GM21381 (cell line): ENCODE data around the gene SKIL.

Experiments
- ATAC-seq: cut with Tn5 transposase; IDR thresholded peaks from one replicate; pipeline ENCODE4 v1.9.1; 2021; ENCODE audit warnings: mild to moderate bottlenecking, moderate library complexity; ENCODE audit not compliant: unreplicated experiment

The SKIL gene

DNA sequence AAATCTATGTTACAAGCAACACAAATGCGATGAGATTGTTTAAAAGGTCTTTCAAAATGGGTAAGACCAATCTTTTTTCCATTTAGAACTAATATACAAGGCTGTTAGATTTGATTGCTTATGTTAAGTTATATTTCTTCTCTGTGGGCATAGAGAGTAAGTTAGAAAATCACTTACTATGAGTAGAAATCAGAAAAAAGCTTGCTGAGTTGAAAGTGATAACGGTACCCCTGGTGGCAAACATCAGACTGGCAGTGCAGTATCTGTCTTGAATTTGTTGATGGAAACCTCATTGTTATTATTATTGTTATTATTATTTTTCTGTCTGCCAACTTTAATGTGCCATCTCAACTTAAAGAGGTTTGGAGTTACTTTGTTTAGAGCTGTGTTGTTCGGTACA is 73.5 kb downstream of the SKIL start:
- no peak for ATAC-seq

DNA sequence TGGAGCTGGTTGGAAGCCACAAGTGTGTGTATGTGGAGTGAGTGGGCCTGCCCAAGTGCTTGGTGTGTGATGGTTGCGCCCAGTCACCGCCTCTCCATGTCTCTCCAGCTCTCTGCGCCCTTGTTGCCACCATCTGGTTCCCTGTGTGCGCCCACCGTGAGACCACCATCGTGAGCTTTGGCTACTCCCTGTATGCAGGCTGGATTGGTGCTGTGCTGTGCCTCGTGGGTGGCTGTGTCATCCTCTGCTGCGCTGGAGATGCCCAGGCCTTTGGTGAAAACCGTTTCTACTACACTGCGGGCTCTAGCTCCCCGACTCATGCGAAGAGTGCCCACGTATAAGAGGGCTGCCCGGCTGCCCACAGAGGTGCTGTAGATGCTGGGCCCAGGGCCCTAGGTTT is 74.9 kb downstream of the SKIL start:
- no peak for ATAC-seq

DNA sequence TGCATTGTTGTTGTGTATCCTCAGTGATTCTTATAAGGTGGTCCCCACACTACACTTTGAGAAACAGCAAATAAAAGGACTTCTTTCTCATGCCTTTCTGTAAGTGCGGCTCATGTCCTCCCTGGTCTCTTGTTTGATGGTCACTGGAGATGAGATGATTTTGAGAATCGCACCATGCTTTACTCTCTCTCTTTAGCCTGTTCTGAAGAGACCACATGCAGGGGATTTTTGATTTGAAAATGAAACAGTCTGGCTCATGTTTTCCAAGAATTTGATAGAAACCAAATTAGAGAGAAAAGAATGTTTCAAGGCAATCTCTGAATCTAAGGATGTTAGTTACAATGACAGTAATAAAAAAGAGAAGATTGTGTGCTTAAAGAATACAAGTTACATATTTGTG is 79.2 kb downstream of the SKIL start:
- ATAC-seq: no peak

DNA sequence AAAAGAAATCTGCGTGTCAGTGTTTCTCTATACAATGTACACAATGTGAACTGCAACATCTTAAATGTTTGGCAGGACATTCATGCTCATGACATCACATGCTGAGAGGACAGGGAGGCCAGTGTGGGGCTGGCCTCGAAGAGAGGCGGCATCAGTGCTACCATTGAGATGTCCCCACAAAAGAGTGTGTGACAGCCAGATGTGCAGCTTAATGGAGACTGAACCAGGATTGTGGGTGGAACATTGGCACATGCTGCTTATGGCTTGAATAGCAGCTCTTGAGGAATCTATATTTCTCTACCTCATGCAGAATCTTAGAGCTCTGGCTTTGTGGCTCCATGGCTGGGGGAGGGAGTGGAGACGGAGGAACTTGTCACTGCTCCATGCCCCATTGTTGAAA is 79.7 kb downstream of the SKIL start:
- ATAC-seq: no peak

DNA sequence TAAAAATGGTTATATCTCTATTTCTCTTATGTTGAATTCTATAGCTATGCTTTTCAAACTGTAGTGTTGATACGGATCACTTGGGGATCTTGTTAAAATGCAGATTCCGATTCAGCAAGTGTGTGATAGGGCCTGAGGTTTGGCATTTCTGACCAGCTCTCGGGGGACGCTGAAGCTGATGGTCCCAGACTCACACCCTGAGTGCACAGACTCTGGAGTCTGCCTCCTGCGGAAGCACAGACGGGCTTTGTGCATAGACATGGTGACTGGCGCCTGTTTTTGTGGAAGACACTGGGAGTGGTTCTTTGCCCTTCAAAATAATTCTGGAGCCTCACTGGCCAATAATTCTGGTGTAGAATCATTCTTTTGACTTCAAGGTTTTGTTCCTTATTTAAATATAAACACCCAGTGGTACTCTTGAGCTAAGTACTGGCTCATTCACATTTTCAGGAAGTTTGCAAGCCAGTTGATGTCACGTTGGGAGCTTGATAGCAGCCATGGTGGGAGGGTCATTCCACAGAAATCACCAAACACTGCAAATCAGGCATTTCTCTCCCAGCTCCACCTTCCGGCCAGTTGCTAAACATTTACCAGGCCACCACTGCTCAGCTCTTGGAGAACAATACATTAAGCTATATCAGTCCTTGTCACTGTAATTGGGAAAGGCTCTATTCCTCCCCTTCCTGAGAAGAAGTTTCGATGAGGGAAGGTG is 80.3 kb downstream of the SKIL start:
- ATAC-seq: no peak

DNA sequence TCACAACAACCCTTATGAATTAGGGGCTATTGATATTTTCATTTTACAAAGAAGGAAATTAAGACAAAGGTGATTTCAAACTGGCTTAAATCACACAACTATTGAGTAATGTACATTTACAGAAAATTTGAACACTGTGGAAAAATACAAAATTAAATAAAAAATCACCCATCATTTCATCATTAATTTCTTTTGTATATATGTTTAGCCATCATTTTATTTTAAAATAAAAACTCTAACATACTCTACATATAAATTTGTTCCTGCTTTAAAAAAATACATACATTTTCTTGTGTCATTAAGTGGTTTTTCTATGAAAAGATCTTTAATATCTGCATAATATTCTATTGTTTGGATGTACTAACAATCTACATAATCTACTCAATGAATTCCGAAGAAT is 81.3 kb downstream of the SKIL start:
- no peak for ATAC-seq

DNA sequence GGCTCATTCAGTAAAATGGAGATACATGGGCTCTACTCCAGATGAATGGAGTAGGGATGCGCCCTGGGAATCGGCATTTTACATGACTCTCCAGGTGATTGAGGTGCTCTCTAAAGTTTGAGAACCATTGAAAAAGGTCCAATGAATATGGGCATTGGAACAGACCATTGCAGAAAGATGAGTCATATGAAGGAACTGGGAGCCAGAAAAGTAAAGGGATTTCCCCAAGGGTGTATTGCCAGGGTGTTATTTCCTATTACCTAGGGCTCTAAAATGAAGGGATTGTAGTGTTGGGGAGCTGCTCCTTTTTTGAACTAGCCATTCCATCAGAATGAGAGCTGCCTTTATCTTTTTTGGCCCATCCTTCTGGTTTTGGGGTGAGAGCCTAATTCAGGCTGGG is 82.8 kb downstream of the SKIL start:
- ATAC-seq: no peak

DNA sequence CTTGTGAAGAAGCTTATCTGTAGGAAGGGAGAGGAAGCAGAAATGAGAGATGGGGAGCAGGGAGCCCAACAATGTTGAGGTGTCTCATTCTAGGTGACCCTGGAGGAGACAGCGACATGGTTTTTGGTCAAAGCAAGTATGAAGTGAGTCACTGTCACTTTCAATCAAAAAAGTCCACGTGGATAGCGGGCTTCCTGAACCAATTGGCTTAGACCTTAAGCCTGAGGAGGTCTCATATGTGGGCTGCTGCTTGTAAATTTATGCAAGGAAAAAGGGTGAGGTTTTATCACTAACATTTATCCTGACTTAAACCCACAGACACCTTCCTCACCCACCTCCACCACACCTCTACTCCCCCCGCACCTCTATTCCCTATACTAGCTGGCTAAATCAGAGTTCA is 83.9 kb downstream of the SKIL start:
- ATAC-seq: no peak

DNA sequence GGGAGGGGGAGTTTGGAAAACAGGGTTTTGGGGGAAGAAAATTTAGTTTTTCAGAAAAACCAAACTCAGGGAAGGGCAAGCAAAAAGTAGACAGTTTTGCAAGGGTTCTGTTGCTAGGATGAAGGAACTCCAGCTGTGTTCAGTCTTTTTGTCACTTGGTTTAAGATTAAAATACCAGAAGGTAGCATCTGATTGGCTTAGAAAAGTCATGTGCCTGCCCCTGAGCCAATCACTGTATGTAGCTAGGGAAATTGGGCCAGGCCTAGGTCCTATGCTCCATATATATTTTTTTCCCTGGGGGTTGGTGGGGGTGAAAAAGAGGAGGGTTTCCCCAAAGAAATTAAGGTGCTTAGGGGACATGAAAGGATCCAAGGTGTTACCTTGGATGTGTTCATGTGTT is 85.4 kb downstream of the SKIL start:
- ATAC-seq: no peak

DNA sequence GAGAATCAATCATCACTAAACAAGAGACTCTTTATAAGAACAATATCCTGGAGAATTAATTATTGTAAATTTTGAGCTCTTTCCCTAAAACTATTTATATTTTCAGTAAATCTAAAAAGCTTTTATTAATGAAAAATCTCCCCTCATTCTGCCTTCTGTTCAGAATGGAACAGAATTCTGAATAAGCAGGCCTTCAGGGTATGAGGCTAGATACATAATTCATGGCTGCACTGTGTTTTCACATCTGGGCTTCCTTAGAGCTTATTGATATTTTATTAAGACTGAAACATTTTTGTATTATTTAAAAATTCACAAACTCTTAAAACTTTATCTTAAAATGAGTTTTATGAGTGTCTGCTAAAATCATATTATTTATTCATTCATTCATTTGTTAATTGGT is 85.9 kb downstream of the SKIL start:
- ATAC-seq: no peak
